Posterior cingulate gyrus (tissue), 11 donors: Measurements from ENCODE around the gene COPG2.

Experiments used
- DNase-seq, 10 donors: peaks; one replicate each; pipeline versions ENCODE4 v3.0.0 to v3.0.0-alpha.2; 2020 to 2021; ENCODE audit warnings: mixed read lengths in 3 of 10
- intact Hi-C: fragments of 100-400 bp; cut with DNase I; formaldehyde crosslinking; loops from one replicate; pipeline ENCODE4 v1.15.1; 2023

The COPG2 gene

GRCh38 chr7:130485734-130486113 lies 182.8 kb downstream of the COPG2 start:
- intact Hi-C loops, result loop anchor here (5.0 kb wide), 1 partner anchor 43 kb away; the partner anchor contains the start of gene CEP41
- DNase-seq, result no peak

- no peak for DNase-seq
These were observed 185.5 kb downstream of the COPG2 start for GRCh38 chr7:130483031-130483430.

GRCh38 chr7:130481898-130482297 lies 186.7 kb downstream of the COPG2 start:
- intact Hi-C loops, result no loop called here
- peak in 1 of 10 donors; percentile 30 for DNase-seq

More at GRCh38 chr7:130483031-130483430, 185.5 kb downstream of the COPG2 start:
- intact Hi-C loops, result no loop called here

GRCh38 chr7:130479716-130480400 lies 188.7 kb downstream of the COPG2 start:
- intact Hi-C loops, result no loop called here
- no peak for DNase-seq

GRCh38 chr7:130478991-130479390 lies 189.6 kb downstream of the COPG2 start:
- intact Hi-C loops, result no loop called here
- DNase-seq, result no peak

- intact Hi-C loops, result no loop called here
- DNase-seq, result no peak
These were observed 192.0 kb downstream of the COPG2 start for GRCh38 chr7:130476297-130477150.

- intact Hi-C loops, result no loop called here
- DNase-seq, result no peak
These were observed 192.8 kb downstream of the COPG2 start for GRCh38 chr7:130475776-130476175.

GRCh38 chr7:130473876-130474275 lies 194.7 kb downstream of the COPG2 start:
- DNase-seq, result no peak
- intact Hi-C loops, result no loop called here

GRCh38 chr7:130473289-130473688 lies 195.3 kb downstream of the COPG2 start:
- DNase-seq, result no peak
- intact Hi-C loops, result no loop called here

- intact Hi-C loops, result no loop called here
These were observed 196.6 kb downstream of the COPG2 start for GRCh38 chr7:130471974-130472373.

GRCh38 chr7:130468612-130469011 lies 199.9 kb downstream of the COPG2 start:
- no peak for DNase-seq
- intact Hi-C loops, result no loop called here

More at GRCh38 chr7:130471974-130472373, 196.6 kb downstream of the COPG2 start:
- no peak for DNase-seq

- no peak for DNase-seq
- intact Hi-C loops, result no loop called here
These were observed 204.8 kb downstream of the COPG2 start for GRCh38 chr7:130463553-130464434.

GRCh38 chr7:130461272-130461671 lies 207.3 kb downstream of the COPG2 start:
- intact Hi-C loops, result no loop called here
- no peak for DNase-seq

- no peak for DNase-seq
- intact Hi-C loops, result no loop called here
These were observed 210.3 kb downstream of the COPG2 start for GRCh38 chr7:130458257-130458656.
